Activated CD4-positive, alpha-beta T cell treated with anti-CD3 and anti-CD28 coated beads for 48 hours (primary cell): ENCODE measurements around the gene EVPL.
A peak's percentile ranks its signal among the peaks of the same experiment; 100 is the strongest.

Source experiments
- DNase-seq: peaks from one replicate; pipeline ENCODE4 v3.0.0-alpha.2; 2020

The EVPL gene

GRCh38 chr17:76017481-76018339 lies 9.4 kb downstream of the EVPL start:
- DNase-seq, result no peak

GRCh38 chr17:76014925-76015261 lies 12.2 kb downstream of the EVPL start:
- no peak for DNase-seq

DNA sequence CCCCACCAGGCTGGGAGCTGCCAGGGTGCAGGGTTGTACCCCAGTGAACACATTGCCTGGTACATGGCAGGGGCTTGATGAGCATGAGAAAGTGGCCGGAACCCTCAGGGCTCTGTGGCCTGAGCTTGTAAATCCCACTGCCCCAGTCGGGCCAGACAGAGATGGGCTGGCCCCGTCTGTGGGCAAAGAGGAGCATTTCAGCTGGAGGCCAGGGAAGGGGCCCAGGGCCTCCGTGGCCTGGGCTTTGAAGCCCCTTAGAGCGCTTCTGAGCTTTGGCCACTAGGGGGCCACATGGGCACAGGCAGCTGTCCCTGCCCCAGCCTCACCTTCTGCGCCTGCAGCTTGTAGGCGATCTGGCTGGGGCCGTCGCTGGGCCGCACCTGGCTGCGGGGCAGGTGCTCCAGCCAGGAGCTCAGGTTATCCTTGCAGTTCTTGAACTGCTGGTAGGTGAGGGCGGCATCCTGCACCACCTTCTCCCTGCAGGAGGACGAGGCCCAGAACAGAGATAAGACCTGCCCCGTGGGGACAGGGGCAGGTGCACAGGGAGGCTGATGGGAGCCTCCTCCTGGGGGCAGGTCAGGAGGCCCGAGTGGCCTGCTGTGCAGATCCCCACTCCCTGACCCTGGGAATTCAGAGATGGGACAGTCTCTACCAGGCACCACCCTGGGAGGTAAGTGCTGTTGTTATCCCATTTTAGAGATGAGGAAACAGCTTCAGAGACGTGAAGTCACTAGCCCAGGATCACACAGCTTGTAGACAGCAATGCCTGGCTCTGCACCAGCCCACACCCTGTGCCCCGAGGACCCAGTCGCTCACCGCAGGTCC lies 12.8 kb downstream of the EVPL start:
- peak; percentile 86 for DNase-seq

GRCh38 chr17:76013377-76013932 lies 13.7 kb downstream of the EVPL start:
- DNase-seq, result no peak

GRCh38 chr17:76011951-76012350 lies 15.2 kb downstream of the EVPL start:
- DNase-seq, result no peak

DNA sequence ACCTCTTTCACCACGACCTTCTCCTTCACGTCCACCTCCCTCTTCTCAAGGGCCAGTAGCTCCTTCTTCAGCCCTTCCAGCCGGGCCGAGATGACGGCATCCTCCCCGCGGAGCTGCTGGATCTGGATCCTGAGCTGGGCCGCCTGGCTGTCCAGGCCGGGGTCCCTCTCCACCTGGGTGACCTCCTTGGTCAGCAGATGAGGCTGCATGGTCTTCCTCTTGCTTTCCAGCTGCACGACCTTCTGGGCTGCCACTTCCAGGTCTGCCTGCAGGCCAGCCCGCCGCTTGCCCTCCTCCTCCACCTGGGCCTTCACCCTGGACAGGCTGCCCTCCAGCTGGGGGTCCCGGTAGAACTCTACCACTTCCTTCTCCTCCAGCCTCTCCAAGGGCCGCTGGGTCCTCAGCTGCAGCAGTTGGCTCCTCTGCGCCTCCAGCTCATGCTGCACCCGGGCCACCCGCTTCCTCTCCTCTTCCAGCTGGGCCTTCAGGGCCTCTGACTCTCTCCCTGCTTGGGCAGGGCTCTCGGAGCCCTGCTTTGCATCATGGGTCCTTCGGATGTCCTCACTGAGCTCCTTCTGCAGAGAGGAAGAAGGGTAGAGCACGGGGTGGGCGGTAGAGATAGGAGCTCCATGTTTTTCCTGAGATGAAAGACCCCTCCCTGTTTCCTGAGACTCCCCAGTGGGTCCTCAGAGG lies 17.0 kb downstream of the EVPL start:
- DNase-seq, result no peak

DNA sequence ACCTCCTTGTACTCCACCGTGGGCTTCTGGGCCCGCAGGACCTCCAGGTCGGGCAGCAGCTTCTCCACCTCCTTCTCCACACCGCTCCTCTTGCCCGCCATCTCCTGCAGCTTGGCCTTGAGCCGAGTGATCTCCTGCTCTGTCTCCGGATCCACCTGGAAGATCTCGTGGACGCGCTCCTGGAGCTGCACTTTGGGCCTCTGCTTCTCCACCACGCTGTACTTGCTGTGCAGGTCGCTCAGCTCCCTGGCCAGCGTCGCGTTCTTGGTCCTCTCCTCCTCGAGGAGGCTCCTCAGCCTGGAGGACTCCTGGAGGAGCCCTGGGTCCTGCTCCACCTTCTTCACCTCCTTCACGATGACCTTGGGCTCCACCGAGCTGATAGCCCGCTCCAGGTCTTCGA lies 17.7 kb downstream of the EVPL start:
- DNase-seq, result no peak

GRCh38 chr17:76008630-76009425 lies 18.3 kb downstream of the EVPL start:
- no peak for DNase-seq

- DNase-seq, result no peak
Measured at GRCh38 chr17:76008208-76008607, 18.9 kb downstream of the EVPL start.

DNA sequence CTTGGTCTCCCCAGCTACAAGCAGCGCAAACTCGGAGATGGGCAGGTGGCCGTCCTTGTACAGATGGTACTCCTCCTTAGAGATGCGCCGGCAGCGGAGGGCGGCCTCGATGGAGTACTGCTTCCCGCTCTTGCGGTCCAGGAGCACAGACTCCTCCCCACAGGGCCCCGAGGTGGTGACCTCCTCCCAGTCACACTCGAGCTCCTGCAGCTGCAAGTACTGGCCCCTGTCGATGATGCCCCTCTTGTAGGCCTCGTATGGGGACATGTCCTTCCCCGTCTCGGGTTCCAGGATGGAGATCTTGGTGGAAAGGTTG lies 19.3 kb downstream of the EVPL start:
- DNase-seq, result no peak

DNA sequence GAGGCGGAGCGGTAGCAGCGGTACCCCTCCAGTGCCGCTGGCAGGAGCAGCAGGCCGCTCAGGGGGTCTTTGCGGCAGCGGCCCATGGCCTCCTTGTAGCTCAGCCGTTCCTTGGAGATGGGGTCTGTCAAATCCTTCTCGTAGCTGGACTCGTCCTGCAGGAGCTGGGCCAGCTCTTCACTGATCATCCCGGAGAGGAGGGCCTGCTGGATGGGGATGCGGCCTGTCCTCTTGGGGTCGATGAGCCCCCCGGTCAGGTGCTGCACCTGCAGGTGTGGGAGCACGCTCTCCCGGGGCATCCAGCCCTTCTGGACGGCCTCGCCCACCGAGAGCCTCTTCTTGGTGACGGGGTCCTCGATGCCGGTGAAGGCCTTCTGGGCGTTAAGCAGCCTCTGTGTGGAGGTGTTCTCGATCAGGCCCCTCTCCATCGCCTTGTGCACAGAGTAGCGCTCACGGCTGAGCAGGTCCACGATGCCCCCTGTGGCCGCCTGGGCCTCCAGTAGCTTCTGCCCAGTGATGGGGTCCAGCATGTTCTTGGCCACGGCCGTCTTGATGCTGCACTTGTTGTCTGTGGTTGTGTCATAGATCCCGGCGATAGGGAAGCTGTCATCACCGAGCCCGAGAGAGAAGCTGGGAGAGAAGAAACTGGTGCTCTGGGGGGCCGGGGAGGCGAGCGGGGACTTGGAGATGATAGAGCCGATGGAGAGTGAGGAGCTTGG lies 19.8 kb downstream of the EVPL start:
- DNase-seq, result no peak

GRCh38 chr17:76005263-76006149 lies 21.6 kb downstream of the EVPL start:
- peak; percentile 91 for DNase-seq

- no peak for DNase-seq
Measured at GRCh38 chr17:76004750-76005262, 22.3 kb downstream of the EVPL start.

DNA sequence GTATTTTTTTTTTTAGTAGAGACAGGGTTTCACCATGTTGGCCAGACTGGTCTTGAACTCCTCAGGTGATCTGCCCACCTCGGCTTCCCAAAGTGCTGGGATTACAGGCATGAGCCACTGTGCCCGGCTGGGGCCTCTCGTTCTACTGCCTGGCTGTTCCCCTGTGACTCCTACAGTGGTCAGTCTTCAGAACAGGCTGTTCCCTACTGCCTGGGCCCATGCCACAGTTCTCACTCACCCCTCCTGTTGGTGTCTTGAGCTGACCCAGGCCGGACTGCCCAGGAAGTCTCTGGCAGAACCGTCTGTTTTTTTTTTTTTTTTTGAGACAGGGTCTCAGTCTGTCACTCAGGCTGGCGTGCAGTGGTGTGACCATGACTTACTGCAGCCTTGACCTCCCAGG lies 23.2 kb downstream of the EVPL start:
- no peak for DNase-seq

DNA sequence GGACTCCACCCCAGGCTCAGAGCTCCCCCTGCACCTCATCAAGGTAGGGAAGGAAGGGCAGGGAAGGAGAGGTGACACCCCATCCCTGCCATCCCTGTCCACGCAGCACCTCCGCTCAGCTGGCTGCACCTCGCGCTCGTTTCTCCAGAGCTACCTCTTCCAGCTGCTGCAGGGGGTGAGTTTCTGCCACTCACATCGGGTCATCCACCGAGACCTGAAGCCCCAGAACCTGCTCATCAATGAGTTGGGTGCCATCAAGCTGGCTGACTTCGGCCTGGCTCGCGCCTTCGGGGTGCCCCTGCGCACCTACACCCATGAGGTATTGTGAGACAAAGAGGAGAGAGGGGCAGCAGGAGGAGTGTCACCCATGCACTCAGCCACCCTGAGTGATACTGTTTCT lies 25.0 kb downstream of the EVPL start:
- no peak for DNase-seq

DNA sequence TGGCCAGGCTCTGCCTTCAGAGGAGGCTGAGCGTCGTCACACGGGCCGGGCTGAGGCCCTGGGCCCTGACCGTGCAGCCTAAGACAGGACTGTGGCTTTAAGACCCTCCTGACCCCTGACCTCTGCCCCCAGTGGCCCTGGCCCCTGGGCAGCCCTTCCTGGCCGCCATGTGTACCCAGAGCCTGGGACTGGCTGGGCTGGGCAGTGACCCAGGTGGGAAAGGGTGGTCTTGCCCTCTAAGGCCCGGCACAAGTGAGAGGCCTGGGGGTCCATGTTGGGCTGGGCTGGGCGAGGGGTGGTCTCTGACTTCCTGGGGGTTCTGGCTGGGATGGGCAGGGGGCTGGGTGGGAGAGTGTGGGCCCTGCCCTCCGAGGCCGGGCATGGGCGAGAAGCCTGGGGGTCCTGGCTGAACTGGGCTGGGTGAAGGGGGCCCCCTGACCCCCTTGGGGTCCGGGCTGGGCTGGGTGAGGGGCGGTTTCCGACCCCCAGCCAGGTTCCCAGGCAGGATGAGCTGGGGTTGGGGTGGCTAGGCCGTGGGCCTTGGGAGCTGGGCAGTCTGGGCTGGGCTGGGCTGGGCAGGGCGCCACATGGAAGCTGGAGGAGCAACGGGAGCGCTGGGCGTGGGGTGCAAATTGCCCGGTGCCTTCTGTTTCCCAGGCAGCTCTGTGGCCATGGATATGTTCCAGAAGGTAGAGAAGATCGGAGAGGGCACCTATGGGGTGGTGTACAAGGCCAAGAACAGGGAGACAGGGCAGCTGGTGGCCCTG lies 26.2 kb downstream of the EVPL start, which contains the start of gene CDK3:
TSS of gene CDK3 (plus strand) at position 101 of the 767 bp plus-strand sequence. CDS start at position 672, 571 bp downstream.
- DNase-seq, result no peak

DNA sequence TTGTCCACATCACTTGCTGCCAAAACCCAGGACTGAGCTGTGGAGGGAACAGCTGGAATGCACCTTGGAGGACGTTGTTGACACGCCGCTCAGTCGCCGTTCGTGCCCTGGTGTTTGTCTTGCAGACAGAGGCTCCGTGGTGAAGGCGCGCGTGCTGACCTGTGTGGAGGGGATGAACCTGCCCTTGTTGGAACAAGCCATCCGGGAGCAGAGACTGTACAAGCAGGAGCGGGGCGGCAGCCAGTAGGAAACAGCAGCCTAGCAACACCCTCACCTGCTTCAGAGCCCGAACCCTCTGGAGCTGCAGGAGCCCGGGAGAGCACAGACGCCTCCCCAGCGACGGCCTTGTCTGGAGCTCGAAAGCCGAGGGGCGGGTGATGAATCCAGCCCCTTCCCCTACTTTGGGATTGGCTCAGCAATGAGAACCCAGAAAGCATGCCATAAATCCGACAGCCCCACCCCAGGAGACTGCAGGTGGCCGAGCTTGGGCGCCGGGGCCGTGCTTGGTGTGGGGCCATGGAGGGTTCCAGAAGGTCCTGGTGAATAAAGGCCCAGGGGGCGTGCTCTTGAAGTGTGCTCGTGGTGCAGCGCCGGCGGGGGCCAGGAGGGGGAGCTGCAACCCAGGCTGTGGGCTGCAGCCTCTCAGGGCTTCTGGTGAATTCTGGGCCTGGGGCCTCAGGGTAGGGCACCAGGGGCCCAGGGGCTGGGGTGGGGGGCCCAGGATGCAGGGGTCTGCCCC lies 26.9 kb downstream of the EVPL start:
- DNase-seq, result peak; percentile 85

DNA sequence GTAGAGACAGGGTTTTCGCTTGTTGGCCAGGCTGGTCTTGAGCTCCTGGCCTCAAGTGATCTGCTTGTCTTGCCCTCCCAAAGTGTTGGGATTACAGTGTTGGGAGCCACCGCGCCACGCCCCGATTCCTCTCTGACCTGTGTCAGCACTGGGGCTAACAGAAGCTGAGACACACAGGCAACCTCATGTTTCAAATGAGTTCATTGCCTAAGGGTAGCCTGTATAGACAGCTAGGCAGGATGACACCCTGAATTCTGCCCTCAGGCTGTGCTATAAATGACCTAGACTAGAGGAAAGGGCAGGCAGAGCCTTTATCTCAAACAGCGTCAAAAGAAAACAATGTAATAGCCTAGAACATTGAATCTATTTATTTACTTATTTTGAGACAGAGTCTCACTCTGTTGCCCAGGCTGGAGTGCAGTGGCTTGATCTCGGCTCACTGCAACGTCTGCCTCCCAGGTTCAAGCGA lies 28.7 kb downstream of the EVPL start:
- DNase-seq, result no peak
